Tibial nerve (tissue), 4 donors: ENCODE results near the gene PCDHGA6.

ENCODE experiments used
- CTCF ChIP-seq, 5 experiments: fragments of 200-600 bp in 3 of 5; fragments of 450-650 bp in 2 of 5; sonication (generic) in 3 of 5; IDR thresholded peaks; one replicate each; pipeline ENCODE4 v1.5.1; 2016 to 2019; ENCODE audit warnings: antibody characterized with exemption in 5 of 5, mild to moderate bottlenecking in 3 of 5, moderate library complexity in 2 of 5
- EP300 ChIP-seq, 2 donors: sonication (generic); formaldehyde crosslinking; IDR thresholded peaks; one replicate each; pipeline ENCODE4 v1.6.1; 2017; ENCODE audit warnings: antibody characterized with exemption in 2 of 2, mild to moderate bottlenecking in 1 of 2
- POLR2A ChIP-seq, 2 donors: fragments of 450-650 bp; IDR thresholded peaks; one replicate each; pipeline ENCODE4 v1.6.1; 2017; ENCODE audit warnings: antibody characterized with exemption in 2 of 2, mild to moderate bottlenecking in 2 of 2, moderate library complexity in 2 of 2

- TF ChIP-seq CTCF (IDR thresholded peaks at IDR 0.05) (no peak), POLR2A (IDR thresholded peaks at IDR 0.05) (no peak), EP300 (IDR thresholded peaks at IDR 0.05) (no peak)
Observed at GRCh38 chr5:141362719-141363118, 11.0 kb upstream of the PCDHGA6 start.
